HCT116 (cell line): ENCODE measurements around the gene SPEF2.

Experiments used
- ZFX ChIP-seq: fragments of 450-650 bp; IDR thresholded peaks from 2 replicates; pipeline ENCODE4 v1.6.1; 2017
- TF ChIP-seq, protein P1 (sequence below), 3 experiments: fragments of 200-600 bp in 1 of 3; sonication (generic) in 1 of 3; IDR thresholded peaks in 2 of 3; conservative IDR thresholded peaks in 1 of 3; 2 replicates each; pipeline ENCODE4 v1.5.1; 2012 to 2017; ENCODE audit warnings: low read depth in 2 of 3, low read length in 2 of 3, antibody characterized with exemption in 1 of 3, borderline replicate concordance in 1 of 3, control low read depth in 1 of 3, mild to moderate bottlenecking in 1 of 3, mixed read lengths in 1 of 3, mixed run types in 1 of 3, moderate library complexity in 1 of 3; ENCODE audit not compliant: insufficient read depth in 1 of 3

DNA sequence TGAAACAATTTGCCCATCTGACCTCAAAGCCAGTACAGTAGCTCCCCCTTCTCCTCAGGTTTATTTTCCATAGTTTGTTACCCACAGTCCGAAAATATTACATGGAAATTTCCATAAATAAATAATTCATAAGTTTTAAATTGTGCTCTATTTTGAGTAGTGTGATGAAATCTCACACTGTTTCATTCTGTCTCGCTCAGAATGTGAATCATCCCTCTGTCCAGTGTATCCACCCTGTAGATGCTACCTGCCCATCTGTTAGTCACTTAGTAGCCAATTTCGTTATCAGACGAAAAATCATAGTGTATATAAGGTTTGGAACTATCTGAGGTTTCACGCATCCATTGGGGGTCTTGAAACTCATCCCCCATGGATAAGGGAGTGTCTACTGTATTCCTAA, 138.3 kb downstream of the SPEF2 start:
- TF ChIP-seq, protein P1, sequence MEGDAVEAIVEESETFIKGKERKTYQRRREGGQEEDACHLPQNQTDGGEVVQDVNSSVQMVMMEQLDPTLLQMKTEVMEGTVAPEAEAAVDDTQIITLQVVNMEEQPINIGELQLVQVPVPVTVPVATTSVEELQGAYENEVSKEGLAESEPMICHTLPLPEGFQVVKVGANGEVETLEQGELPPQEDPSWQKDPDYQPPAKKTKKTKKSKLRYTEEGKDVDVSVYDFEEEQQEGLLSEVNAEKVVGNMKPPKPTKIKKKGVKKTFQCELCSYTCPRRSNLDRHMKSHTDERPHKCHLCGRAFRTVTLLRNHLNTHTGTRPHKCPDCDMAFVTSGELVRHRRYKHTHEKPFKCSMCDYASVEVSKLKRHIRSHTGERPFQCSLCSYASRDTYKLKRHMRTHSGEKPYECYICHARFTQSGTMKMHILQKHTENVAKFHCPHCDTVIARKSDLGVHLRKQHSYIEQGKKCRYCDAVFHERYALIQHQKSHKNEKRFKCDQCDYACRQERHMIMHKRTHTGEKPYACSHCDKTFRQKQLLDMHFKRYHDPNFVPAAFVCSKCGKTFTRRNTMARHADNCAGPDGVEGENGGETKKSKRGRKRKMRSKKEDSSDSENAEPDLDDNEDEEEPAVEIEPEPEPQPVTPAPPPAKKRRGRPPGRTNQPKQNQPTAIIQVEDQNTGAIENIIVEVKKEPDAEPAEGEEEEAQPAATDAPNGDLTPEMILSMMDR (IDR thresholded peaks at IDR 0.05 in 2 of 3, conservative IDR thresholded peaks at IDR 0.05 in 1 of 3; ENCODE audit: borderline replicate concordance in 1 of 3, insufficient read depth in 1 of 3, low read depth in 2 of 3, low read length in 2 of 3) = no peak
- TF ChIP-seq ZFX = no peak
